ENCODE results near the gene DISC1. TPM values are rescaled to one million over a fixed set of nuclear protein-coding genes. Genes with fewer than 3 reads are reported as not detected.

Gene DISC1
- total RNA-seq, 2 experiments from 2014 or later = 19.8 to 20.0 TPM

- Histone ChIP-seq H3K27ac (ENCODE audit: low read depth in 1 of 2, low read length in 2 of 2) (no peak overlapping the region), H3K4me3 (ENCODE audit: low read length) (no peak overlapping the region), H3K4me1 (ENCODE audit: insufficient read depth, low read length) (no peaks in the 10 kb centered on the region), H3K9me3 (ENCODE audit: control insufficient read depth in 1 of 2, insufficient read depth in 1 of 2, low read length in 2 of 2) (no peaks in the 10 kb centered on the region), H3K27me3 (ENCODE audit: control insufficient read depth in 1 of 2, insufficient read depth in 2 of 2, low read length in 2 of 2) (no peaks in the 10 kb centered on the region), H3K36me3 (ENCODE audit: insufficient read depth, low read length) (no peaks in the 10 kb centered on the region)
- Mint-ChIP-seq H3K36me3 (ENCODE audit: low read depth) (no peaks in the 10 kb centered on the region), H3K4me1 (ENCODE audit: low read depth) (peaks cover 4% of the 10 kb centered on the region), H3K27ac (no peak overlapping the region), H3K9me3 (no peaks in the 10 kb centered on the region), H3K4me3 (no peak overlapping the region), H3K27me3 (no peaks in the 10 kb centered on the region)
- no peak for TF ChIP-seq CTCF (IDR thresholded peaks at IDR 0.05)
- ATAC-seq (ENCODE audit: poor library complexity) (no peak), DNase-seq (no peak)
- ChIA-PET CTCF (no interaction called here), POLR2A (no interaction called here)
- intact Hi-C loops (cut with DNase I, micrococcal nuclease) = no loop called here
Measured at GRCh38 chr1:231853588-231854207, 227.1 kb downstream of the DISC1 start.

GRCh38 chr1:231855361-231855760 is 228.8 kb downstream of the DISC1 start:
- no peak for ATAC-seq (ENCODE audit: poor library complexity)
- Mint-ChIP-seq H3K36me3 (ENCODE audit: low read depth) (no peaks in the 10 kb centered on the region), H3K4me1 (ENCODE audit: low read depth) (peaks cover 4% of the 10 kb centered on the region), H3K9me3 (no peaks in the 10 kb centered on the region), H3K27ac (no peak overlapping the region), H3K4me3 (no peak overlapping the region), H3K27me3 (no peaks in the 10 kb centered on the region)
- no peaks in the 10 kb centered on the region for H3K27me3 ChIP-seq (ENCODE audit: control insufficient read depth in 1 of 2, insufficient read depth in 2 of 2, low read length in 2 of 2)
- no peaks in the 10 kb centered on the region for H3K4me1 ChIP-seq (ENCODE audit: insufficient read depth, low read length)
- TF ChIP-seq CTCF (IDR thresholded peaks at IDR 0.05) = no peak
- H3K36me3 ChIP-seq (ENCODE audit: insufficient read depth, low read length) = no peaks in the 10 kb centered on the region
- no peak for DNase-seq
- no peak overlapping the region for H3K27ac ChIP-seq (ENCODE audit: low read depth in 1 of 2, low read length in 2 of 2)
- H3K4me3 ChIP-seq (ENCODE audit: low read length) = no peak overlapping the region
- H3K9me3 ChIP-seq (ENCODE audit: control insufficient read depth in 1 of 2, insufficient read depth in 1 of 2, low read length in 2 of 2) = no peaks in the 10 kb centered on the region
- intact Hi-C loops (cut with DNase I, micrococcal nuclease) = no loop called here
- ChIA-PET POLR2A (no interaction called here), CTCF (no interaction called here)

GRCh38 chr1:231855926-231856325 is 229.3 kb downstream of the DISC1 start:
- ChIA-PET POLR2A (no interaction called here), CTCF (no interaction called here)
- no peak for ATAC-seq (ENCODE audit: poor library complexity)
- Mint-ChIP-seq H3K27ac (no peak overlapping the region), H3K27me3 (no peaks in the 10 kb centered on the region), H3K4me3 (no peak overlapping the region), H3K9me3 (no peaks in the 10 kb centered on the region), H3K36me3 (ENCODE audit: low read depth) (no peaks in the 10 kb centered on the region), H3K4me1 (ENCODE audit: low read depth) (peaks cover 8% of the 10 kb centered on the region)
- Histone ChIP-seq H3K27me3 (ENCODE audit: control insufficient read depth in 1 of 2, insufficient read depth in 2 of 2, low read length in 2 of 2) (no peaks in the 10 kb centered on the region), H3K9me3 (ENCODE audit: control insufficient read depth in 1 of 2, insufficient read depth in 1 of 2, low read length in 2 of 2) (no peaks in the 10 kb centered on the region), H3K36me3 (ENCODE audit: insufficient read depth, low read length) (no peaks in the 10 kb centered on the region), H3K27ac (ENCODE audit: low read depth in 1 of 2, low read length in 2 of 2) (no peak overlapping the region), H3K4me1 (ENCODE audit: insufficient read depth, low read length) (no peaks in the 10 kb centered on the region), H3K4me3 (ENCODE audit: low read length) (no peak overlapping the region)
- intact Hi-C loops (cut with DNase I, micrococcal nuclease) = no loop called here
- no peak for TF ChIP-seq CTCF (IDR thresholded peaks at IDR 0.05)
- DNase-seq = no peak

Data from CD4-positive, alpha-beta T cell (primary cell).